Calu3 (cell line): ENCODE data around the gene DLGAP4. TPM values are rescaled to one million over a fixed set of nuclear protein-coding genes. Genes with fewer than 3 reads are reported as not detected.

Source experiments
- BruUV-seq: library from RNA; stranded (reverse); fragments of 400-500 nt; replicated peaks from 2 replicates; lab custom pipeline; 2021; lab: Mats Ljungman, UMichigan
- CTCF ChIA-PET: fragments of 300-600 bp; sonication (Branson Sonifier 250); formaldehyde crosslinking; loops from one replicate; lab custom pipeline; 2022; ENCODE audit warnings: antibody characterized with exemption; lab: Charles Lee
- DNase-seq: peaks from one replicate; pipeline ENCODE4 v3.0.0; 2022
- H3K27ac Mint-ChIP-seq: one replicate; pipeline ENCODE4 v1.8.0; 2022; ENCODE audit warnings: mixed read lengths; ENCODE audit not compliant: unreplicated experiment
- H3K27me3 Mint-ChIP-seq: one replicate; pipeline ENCODE4 v1.8.0; 2022; ENCODE audit warnings: mixed read lengths; ENCODE audit not compliant: unreplicated experiment
- H3K36me3 Mint-ChIP-seq: one replicate; pipeline ENCODE4 v1.8.0; 2022; ENCODE audit warnings: mild to moderate bottlenecking, moderate library complexity, mixed read lengths; ENCODE audit not compliant: insufficient read depth, unreplicated experiment
- H3K4me1 Mint-ChIP-seq: one replicate; pipeline ENCODE4 v1.8.0; 2022; ENCODE audit warnings: mild to moderate bottlenecking, low read depth, mixed read lengths; ENCODE audit not compliant: unreplicated experiment
- H3K4me3 Mint-ChIP-seq: one replicate; pipeline ENCODE4 v1.8.0; 2022; ENCODE audit warnings: mild to moderate bottlenecking, low read depth, moderate library complexity, mixed read lengths; ENCODE audit not compliant: unreplicated experiment
- H3K9me3 Mint-ChIP-seq: one replicate; pipeline ENCODE4 v1.8.0; 2022; ENCODE audit warnings: low read depth, mixed read lengths; ENCODE audit not compliant: unreplicated experiment
- CTCF ChIP-seq: fragments of 200-600 bp; IDR thresholded peaks from one replicate; pipeline ENCODE4 v1.8.0; 2022; ENCODE audit warnings: antibody characterized with exemption; ENCODE audit not compliant: unreplicated experiment
- intact Hi-C: fragments of 100-400 bp; cut with micrococcal nuclease; formaldehyde crosslinking; loops from one replicate; pipeline ENCODE4 v1.10.0; 2022; ENCODE audit not compliant: unreplicated experiment
- total RNA-seq: library from RNA; stranded (reverse); gene quantifications from 2 replicates; pipeline ENCODE4 v1.2.3, GENCODE V29; 2022

Gene DLGAP4
- total RNA-seq, 1 experiment from 2014 or later: 66.4 TPM

DNA sequence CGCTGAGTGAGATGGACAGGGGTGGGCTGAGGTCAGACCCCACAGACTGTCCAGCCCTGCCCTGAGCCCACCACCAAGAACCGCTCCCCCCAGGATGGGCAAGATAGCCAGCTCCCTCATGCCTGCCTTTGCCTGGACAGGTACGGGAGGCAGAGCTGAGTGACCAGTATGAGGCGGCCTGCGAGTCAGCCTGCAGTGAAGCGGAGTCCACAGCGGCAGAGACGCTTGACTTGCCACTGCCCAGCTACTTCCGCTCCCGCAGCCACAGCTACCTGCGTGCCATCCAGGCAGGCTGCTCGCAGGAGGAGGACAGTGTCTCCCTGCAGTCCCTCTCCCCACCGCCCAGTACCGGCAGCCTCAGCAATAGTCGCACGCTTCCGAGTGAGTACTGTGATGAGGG is 140.4 kb downstream of the DLGAP4 start:
- CTCF ChIA-PET: interaction anchor here (0.8 kb wide), 1 partner anchor 9 kb away, joined by 3 read pairs; no protein-coding TSS in a partner anchor
- Mint-ChIP-seq H3K36me3 (no peaks in the 10 kb centered on the region), H3K27ac (no peak overlapping the region), H3K9me3 (no peaks in the 10 kb centered on the region), H3K4me3 (no peak overlapping the region), H3K27me3 (peaks cover 31% of the 10 kb centered on the region), H3K4me1 (peaks cover 7% of the 10 kb centered on the region)
- no peak for DNase-seq
- intact Hi-C loops: no loop called here
- no peak for TF ChIP-seq CTCF
- BruUV-seq: no TSS peak

GRCh38 chr20:36447101-36447500 is 141.0 kb downstream of the DLGAP4 start:
- intact Hi-C loops: no loop called here
- Mint-ChIP-seq H3K4me3 (no peak overlapping the region), H3K27ac (no peak overlapping the region), H3K9me3 (no peaks in the 10 kb centered on the region), H3K27me3 (peaks cover 31% of the 10 kb centered on the region), H3K36me3 (no peaks in the 10 kb centered on the region), H3K4me1 (peaks cover 7% of the 10 kb centered on the region)
- no peak for TF ChIP-seq CTCF
- peak; percentile 63 for DNase-seq
- BruUV-seq: no TSS peak
- CTCF ChIA-PET: interaction anchor here (0.6 to 1.5 kb wide), 3 partner anchors 8 to 244 kb away, joined by 3 to 10 read pairs (median 5); no protein-coding TSS in a partner anchor

- Mint-ChIP-seq H3K27me3 (peaks cover 41% of the 10 kb centered on the region), H3K9me3 (no peaks in the 10 kb centered on the region), H3K36me3 (no peaks in the 10 kb centered on the region), H3K27ac (no peak overlapping the region), H3K4me3 (no peak overlapping the region), H3K4me1 (peaks cover 13% of the 10 kb centered on the region)
- no TSS peak for BruUV-seq
- intact Hi-C loops: no loop called here
- no peak for DNase-seq
- CTCF ChIA-PET: no interaction called here
- no peak for TF ChIP-seq CTCF
These were observed 143.5 kb downstream of the DLGAP4 start for GRCh38 chr20:36449663-36450062.

DNA sequence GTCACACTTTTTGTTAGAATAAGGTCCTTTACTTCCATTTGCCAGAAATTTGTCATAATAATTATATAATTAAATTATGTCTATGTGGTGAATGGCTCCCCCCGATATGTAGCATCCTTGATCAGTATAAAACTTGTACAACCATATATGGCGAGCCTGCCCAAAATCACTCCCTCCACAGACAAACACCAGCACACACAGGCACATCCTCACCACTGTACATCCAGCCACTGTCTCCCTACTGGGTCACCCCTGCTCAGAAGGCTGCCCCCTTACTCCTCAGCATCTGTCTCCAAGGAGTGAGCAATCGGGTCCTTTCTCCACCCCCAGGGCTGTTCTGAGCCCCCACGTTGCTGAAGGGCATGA is 148.2 kb downstream of the DLGAP4 start:
- CTCF ChIA-PET: interaction anchor here (0.7 kb wide), 3 partner anchors 13 to 229 kb away, joined by 3 to 5 read pairs (median 4); no protein-coding TSS in a partner anchor
- no peaks in the 10 kb centered on the region for H3K9me3 Mint-ChIP-seq
- H3K27ac Mint-ChIP-seq: no peak overlapping the region

More for the DNA sequence above, 148.2 kb downstream of the DLGAP4 start:
- H3K36me3 Mint-ChIP-seq: no peaks in the 10 kb centered on the region
- H3K4me3 Mint-ChIP-seq: no peak overlapping the region
- TF ChIP-seq CTCF: no peak
- intact Hi-C loops: no loop called here
- H3K4me1 Mint-ChIP-seq: peaks cover 16% of the 10 kb centered on the region
- peaks cover 63% of the 10 kb centered on the region for H3K27me3 Mint-ChIP-seq
- DNase-seq: no peak
- BruUV-seq: no TSS peak
